Stimulated activated CD8-positive, alpha-beta memory T cell treated with anti-CD3 and anti-CD28 coated beads, Interleukin-12 subunit alpha, Interleukin-12 subunit beta, amount 100 ng/mL, for 24 hours (primary cell): Measurements from ENCODE around the gene NUDT11.
"Not testable (repeated sequence)": the region's sequence is repeated elsewhere in the genome, so short reads cannot be mapped to it uniquely, and the experiment has no call there.

Experiments
- DNase-seq: peaks from one replicate; pipeline ENCODE4 v3.0.0-alpha.2; 2020; ENCODE audit errors: extremely low read depth

NUDT11 gene

DNA sequence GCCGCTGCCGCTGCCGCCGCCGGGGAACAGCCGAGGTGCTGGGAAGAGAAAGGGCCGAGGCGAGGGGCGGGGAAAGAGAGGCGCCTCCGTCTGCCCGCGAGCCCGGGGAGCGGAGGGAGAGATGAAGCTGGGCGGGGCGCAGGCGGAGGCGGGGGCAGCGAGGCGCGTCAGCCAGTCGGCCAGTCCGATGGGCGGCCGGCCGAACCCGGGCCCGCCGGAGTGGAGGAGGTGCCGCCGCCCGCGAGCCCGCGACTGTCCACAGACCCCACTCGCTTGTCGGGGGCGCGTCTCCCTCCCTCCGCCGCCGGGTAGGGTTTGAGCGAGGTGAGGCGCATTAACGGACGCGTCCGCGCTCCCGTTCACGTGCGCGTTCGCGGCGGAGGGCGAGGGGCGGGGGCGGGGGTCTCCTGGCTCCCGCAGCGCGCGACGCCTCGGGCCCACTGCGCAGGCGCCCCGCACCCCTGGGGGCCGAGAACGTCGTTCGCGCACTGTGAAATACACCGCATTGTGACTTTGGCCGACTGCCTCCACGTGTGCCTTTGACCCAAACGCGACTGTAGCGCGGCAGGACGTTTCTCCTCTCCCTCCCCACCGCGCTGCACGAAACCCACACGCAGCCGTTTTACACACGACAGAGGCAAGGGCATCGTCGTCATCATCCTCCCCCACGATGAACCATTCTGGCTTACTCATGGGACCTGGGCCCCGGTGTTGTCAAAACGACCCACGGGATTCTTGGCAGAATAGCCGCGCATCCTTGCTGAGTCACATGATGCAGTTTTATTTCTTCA lies at the start of gene NUDT11:
Gene NUDT11 (minus strand): TSS at position 92 of the 791 bp plus-strand sequence. CDS start 148 bp downstream, outside the sequence.
- DNase-seq = peak; percentile 16

DNA sequence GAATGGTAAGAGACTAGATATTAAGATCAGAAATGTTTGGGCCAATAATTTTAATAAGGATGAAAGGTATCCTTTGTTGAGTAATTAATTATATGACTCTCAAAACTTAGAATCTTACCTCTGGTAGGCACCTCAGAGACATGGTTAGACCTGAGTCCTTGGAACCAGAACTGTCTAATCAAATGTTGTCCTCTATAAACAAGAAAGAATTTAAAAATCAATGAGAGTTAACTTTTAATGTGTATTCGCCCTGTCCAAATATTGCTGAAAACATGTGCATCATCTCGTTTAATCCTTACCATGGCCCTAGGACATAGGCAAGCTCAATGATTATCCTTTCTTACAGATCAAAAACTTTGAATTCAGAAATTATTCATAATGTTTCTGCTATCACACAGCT lies 24.0 kb upstream of the NUDT11 start:
- DNase-seq = no peak

DNA sequence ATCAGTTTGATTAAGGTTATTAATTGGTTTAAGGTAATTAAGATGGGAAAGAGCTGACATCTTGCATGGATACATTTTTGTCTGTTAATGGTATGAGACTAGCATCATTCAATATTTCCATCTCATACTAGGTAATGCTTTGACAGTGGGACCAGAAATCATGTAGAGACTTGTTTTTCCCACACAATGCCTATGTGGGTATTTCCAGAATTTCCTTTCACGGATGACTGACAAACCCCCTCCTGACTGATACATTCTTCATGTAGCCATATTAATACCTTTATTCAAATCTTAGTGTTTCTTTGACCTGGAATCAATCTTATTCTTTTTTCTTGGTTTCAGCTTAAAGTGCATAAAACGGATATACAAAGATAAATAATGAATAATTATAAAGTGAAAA lies 22.7 kb upstream of the NUDT11 start:
- DNase-seq = not testable (repeated sequence)

DNA sequence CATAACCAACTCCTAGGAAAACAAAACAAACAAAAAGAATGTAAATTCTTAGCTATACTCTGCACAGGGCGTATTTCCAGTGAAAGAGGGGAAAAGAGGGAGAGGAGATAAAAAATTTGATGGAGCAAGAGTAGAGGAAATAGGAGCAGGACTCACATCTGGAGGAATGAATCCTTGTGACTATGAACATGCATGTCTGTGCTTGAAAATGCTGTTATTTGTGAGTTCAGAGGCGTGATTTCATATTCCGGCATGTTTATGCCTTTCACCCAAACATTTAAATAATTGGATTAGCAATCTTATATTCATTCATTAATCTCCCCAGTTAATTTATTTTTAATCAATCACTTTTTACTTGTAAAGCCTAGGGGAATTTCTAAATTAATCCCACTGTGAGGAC lies 11.2 kb upstream of the NUDT11 start:
- DNase-seq = no peak

DNA sequence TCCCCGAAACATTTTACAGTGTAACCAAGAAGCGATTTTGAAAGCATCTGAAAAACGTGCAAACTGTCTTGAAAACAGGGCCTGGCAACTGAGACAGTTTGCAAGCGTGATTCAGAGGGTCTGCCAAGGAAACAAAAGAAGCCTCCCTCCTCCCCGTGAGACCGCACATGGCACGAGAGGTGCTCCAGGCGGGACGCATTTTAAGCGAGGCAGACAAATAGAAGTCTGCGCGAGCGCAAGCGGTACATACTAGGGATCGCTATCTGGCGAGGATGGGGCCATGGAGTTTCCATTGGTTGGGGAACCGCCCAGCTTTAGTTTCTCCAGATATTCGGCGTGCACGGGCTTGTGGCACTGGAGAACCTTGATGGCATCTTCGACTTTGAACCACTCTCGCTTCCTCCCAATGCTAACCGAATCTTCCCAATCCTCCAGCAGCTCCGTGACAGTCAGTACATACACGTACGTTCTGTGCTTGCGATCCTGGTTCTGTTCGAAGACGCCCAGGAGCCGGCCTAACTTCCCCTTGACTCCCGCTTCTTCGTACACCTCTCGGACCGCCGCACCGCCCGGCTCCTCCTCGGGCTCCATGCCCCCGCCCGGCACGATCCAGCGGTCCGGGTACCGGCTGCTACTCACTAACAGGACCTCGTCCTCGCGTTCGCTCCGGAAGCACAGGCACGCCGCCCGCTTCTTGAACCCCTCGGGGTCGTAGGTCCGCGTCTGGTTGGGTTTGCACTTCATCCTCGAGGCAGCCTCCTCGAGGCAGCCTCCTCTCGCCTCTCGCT lies 497 bp downstream of the NUDT11 start:
- not testable (repeated sequence) for DNase-seq

DNA sequence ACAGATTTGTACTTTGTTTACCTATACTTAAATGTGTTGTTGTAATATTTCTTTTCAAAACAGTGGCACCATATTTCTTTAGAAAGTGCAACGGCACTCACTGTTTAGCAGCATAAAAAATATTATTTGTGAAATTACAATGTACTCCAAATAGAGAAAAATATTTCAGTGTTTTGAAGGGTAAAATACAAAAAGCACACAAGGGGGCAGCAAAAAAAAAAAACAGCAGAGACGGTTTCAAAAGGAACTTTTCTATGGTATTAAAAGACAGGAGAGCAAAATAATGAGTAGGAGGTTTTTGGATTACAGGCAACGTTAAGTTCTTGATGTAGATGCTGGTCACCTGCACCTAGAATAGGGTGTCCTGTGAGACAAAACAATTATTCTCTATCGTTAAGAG lies 2.0 kb downstream of the NUDT11 start:
- DNase-seq = no peak

DNA sequence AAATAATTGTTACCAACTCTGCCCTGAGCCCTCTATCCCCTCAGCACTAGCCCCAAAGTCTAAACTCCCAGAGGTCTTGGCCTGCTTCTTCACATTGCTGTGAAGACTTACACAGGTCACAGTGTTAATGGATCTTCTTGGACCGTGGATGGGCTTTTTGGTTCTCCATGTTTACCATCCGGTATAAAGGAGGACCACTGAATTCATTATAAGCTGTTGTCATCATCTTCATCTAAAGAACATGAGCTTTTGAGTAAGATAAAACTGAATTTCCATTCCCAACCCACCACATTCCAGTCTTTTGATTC lies 8.5 kb downstream of the NUDT11 start:
- DNase-seq = no peak

DNA sequence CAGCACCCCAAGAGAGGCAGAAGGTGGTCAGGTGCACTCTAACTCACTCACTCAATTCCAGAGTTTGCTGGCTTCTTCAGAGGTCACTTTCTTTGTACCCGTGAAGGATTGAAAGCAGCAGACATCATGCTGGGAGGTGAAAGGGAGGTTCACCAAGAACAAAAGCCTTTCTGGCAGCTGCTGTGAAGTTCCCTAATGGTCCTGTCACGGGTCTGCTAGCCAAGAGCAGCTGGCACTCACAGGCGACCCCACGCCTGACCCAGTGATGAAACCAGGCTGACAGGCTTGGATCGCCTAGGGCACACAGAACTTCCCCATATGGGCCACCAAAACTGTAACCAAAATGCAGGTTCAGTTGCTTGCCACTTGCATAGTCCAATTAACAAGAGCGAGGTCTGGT lies 11.8 kb downstream of the NUDT11 start:
- no peak for DNase-seq

DNA sequence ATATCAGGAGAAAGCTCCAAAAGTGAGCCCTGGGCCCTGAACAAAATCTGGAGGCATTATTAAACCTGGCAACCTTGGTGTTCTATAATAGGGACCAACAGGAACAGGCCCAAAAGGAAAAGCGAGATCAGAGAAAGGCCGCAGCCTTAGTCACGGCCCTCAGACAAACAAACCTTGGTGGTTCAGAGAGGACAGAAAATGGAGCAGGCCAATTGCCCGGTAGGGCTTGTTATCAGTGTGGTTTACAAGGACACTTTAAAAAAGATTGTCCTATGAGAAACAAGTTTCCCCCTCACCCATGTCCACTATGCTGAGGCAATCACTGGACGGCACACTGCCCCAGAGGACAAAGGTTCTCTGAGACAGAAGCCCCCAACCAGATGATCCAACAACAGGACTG lies 14.0 kb downstream of the NUDT11 start:
- DNase-seq = not testable (repeated sequence)

DNA sequence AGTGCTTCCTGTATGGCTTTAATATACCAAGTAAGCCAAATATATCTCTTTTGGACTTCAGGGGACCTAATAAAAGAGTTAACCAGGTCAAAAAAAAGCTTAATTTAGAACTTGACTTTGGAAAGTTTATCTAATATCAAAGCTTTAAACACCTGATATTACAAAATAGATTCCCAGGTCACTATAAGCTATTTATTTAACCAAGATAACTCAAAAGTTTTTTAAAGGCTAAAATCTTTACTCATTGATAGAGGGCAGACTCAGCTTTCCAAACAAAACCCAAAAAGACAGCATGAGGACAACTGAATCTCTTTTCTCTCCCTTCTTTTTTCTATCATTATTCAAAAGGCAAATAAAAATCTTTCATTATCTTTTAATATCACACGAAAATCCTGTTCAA lies 19.5 kb downstream of the NUDT11 start:
- no peak for DNase-seq

DNA sequence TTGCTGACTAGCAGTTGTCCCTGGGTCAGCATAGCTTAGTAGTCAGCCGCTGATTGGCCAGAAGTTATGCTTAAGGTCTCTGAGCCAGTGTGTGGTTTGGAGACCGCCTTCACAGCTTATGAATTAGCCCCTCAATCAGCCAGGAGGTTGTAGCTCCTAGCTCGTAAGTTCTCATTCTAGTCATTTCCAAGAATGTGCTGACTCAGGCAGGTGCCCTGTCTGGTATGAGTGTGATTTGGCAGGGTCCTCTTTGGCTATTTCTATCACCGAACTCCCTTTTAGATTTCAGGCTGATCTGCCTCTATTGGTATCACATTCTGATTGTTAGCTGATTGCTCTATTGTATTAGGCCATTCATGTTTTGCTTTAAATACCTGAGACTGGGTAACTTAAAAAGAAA lies 33.1 kb downstream of the NUDT11 start:
- DNase-seq = no peak

DNA sequence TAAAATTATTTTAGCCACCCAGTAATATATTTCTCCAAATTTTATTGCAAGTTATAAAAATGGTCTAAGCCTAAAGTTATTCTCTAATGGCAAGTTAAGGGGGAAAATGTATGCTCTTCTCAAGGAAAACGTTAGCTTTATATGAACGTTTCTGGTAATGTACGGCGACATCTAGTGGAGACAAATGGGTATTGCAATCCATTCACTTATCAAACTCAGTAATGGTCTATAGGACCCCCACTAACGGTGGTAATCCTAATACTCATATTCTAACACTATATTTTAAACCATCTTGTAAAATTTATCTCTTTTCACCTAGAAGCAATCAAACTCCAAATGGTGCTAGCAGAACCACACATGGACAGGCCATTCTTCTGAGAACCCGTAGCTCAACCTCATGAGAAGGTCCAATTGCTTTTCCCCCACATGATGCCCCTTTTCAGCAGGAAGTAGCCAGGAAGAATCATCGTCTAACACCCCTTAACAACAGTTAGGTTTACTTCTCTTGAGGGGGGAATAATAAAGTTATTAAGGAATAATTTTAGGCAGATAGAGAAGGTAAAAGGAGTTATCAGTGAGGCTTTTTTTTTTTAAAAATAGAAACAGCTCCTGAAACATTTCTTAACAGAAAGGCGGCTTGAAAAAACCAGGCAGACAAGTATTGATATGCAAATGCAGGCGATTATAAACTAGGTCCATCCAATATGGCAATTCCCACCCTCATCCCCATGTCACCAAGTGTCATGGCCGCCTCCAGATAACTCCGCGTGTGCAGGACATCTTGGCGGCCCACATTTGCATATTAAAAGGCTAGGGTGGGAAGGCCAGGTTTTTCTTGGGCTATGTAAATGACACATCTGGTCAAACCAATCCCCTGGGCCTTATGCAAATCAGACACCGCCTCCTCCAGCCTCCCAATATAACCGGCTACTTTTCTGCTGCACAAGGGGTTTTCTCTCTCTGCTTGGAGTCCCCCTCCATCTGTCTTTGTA lies 35.0 kb downstream of the NUDT11 start:
- DNase-seq = no peak

DNA sequence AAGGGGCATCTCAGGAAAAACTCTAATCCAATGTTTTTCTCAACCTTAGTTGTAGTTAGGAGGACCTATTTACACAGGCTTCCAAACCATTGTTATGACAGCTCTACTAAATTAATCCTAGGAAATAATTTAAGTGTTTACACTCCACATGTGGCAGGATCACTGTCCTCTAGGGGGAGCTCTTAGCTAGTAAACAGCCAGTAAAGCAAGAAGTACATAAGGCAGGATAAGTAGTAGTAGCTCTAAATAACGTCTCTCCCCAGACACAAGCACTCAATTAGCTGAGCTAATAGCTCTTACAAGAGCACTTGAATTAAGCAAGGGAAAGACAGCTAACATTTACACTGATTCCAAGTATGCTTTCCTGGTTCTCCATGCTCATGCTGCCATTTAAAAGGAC lies 37.3 kb downstream of the NUDT11 start:
- no peak for DNase-seq

DNA sequence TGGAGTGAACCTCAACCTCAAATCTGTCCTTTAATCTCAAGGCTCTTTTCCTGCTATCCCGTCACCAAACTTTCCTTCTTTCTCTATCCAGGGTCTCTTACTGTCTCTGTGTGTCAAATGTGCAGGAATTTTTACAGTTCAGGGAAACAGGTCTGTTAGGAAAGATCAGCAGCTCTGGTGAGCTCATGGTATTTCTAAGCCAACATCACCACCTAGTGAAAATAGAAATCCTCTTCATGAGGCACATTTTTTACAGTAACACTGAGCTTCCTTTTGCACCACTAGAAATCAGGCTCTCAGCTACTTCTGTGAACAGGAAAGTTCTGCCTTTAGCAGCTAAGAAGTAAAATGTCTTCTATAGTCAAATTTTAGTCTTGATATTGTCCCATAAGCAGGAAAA lies 39.6 kb downstream of the NUDT11 start:
- no peak for DNase-seq

DNA sequence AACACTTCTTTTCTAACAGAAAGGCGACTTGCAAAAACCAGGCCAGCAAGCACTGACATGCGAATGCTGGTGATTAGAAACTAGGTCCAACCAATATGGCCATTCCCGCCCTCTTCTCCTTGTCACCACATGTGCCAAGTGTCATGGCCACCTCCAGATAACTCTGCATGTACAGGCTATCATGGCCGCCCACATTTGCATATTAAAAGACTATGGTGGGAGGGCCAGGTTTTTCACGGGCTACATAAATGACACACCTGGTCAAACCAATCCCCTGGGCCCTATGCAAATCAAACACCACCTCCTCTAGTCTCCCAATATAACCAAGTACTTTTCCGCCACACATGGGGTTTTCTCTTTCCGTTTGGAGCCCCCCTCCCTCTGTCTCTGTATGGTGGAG lies 40.1 kb downstream of the NUDT11 start:
- DNase-seq = no peak

DNA sequence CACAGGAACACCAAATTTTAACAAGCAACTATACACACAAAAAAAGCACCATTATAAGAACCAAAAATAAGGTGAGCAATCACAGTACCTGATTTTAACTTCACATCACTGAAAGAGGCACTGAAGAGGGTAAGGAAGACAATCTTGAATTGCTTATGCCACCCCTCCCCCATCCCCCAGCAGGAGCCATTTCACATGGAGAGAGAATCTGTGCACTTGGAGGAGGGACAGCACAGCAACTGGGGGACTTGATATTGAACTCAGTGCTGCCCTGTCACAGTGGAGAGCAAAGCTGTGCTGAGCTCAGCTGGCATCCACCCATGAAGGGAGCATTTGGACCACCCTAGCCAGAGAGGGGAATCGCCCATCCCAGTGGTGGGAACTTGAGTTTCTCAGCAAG lies 56.0 kb downstream of the NUDT11 start:
- no peak for DNase-seq
